ENCODE measurements around the gene LSM4.

LSM4 gene

DNA sequence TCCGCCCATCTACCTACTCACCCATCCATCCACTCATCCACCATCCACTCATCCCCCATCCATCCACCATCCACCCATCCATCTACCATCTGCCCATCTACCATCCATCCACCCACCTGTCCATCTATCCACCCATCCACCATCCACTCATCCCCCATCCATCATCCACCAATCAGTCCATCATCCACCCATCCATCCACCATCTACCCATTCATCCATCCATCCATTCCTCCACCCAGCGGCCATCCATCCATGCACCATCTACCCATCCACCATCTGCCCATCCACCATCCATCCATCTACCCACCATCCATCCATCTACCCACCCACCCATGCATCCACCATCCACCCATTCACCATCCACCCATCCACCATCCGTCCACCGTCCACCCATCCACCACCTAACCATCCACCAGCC, 27.8 kb downstream of the LSM4 start:
- Mint-ChIP-seq H3K27ac (peak overlapping the region; percentile 28 to 99 (median 94)), H3K36me3 (ENCODE audit: low read depth) (no peaks in the 10 kb centered on the region), H3K4me1 (peaks cover 23% of the 10 kb centered on the region), H3K4me3 (peak overlapping the region in 1 of 3 experiments; percentile 0), H3K9me3 (no peaks in the 10 kb centered on the region), H3K27me3 (ENCODE audit: low read depth) (no peaks in the 10 kb centered on the region)
- TF ChIP-seq, protein P1, sequence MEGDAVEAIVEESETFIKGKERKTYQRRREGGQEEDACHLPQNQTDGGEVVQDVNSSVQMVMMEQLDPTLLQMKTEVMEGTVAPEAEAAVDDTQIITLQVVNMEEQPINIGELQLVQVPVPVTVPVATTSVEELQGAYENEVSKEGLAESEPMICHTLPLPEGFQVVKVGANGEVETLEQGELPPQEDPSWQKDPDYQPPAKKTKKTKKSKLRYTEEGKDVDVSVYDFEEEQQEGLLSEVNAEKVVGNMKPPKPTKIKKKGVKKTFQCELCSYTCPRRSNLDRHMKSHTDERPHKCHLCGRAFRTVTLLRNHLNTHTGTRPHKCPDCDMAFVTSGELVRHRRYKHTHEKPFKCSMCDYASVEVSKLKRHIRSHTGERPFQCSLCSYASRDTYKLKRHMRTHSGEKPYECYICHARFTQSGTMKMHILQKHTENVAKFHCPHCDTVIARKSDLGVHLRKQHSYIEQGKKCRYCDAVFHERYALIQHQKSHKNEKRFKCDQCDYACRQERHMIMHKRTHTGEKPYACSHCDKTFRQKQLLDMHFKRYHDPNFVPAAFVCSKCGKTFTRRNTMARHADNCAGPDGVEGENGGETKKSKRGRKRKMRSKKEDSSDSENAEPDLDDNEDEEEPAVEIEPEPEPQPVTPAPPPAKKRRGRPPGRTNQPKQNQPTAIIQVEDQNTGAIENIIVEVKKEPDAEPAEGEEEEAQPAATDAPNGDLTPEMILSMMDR (IDR thresholded peaks at IDR 0.05; ENCODE audit: unreplicated experiment in 3 of 3) = no peak

DNA sequence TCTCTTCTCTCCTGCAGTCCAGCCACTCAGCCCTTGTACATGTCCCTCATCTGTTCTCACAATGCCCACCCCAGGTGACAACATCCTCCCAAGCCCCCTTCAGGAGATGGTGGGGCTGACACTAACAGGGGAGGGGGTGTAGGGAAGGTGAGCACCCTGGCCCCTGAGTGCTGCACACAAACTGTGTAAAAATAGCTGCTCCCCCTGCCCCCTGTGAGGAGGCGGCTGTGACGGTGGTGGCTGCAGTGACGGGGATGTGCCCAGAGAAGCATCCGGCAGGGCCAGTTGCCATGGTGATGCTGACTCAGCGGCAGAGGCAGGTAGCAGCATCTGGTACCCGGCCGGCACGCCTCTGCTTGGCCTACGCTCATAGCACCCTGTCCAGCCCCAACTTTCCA, 28.4 kb downstream of the LSM4 start:
- peak overlapping the region; percentile 94 to 99 (median 95) for H3K27ac Mint-ChIP-seq
- no peaks in the 10 kb centered on the region for H3K27me3 Mint-ChIP-seq (ENCODE audit: low read depth)

DNA sequence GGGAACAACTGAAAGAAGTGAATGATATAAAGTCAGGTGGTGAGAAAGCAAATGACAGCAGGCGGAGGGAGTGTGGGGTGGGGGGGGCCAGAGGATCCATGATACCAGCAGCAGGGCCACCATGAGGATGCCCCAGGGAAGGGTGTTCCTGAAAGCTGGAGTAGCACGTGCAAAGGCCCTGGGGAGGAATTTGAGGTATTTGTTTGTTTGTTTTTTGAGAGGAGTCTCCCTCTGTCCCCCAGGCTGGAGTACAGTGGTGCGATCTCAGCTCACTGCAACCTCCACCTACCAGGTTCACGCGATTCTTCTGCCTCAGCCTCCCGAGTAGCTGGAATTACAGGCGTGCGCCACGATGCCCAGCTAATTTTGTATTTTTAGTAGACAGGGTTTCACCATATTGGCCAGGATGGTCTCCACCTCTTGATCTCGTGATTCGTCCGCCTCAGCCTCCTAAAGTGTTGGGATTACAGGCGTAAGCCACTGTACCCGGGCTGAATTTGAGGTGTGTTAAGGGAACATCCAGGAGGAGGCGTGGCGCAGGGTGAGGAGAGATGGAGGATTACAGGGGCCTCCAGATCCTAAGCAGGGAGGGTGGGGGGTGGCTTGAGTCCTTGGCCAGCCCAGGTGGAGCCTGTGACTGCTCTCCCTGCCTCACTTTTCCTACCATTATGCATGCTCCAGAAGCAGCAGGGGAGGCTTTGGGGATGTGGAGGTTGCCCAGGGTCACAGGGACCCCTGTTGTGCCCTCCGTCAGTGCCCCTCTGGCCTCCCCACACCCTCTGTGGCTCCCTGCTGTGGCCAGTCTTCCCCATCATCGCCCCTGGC, 29.0 kb downstream of the LSM4 start:
- Mint-ChIP-seq H3K27ac (peak overlapping the region; percentile 94 to 99 (median 95)), H3K9me3 (no peaks in the 10 kb centered on the region), H3K4me3 (peak overlapping the region; percentile 67 to 94 (median 92)), H3K27me3 (ENCODE audit: low read depth) (no peaks in the 10 kb centered on the region), H3K36me3 (ENCODE audit: low read depth) (no peaks in the 10 kb centered on the region), H3K4me1 (peaks cover 28% of the 10 kb centered on the region)
- TF ChIP-seq, protein P1 (IDR thresholded peaks at IDR 0.05; ENCODE audit: unreplicated experiment in 3 of 3) = no peak

More for the DNA sequence above, 28.4 kb downstream of the LSM4 start:
- TF ChIP-seq, protein P1 (IDR thresholded peaks at IDR 0.05; ENCODE audit: unreplicated experiment in 3 of 3) = no peak
- peaks cover 28% of the 10 kb centered on the region for H3K4me1 Mint-ChIP-seq
- no peaks in the 10 kb centered on the region for H3K36me3 Mint-ChIP-seq (ENCODE audit: low read depth)
- peak overlapping the region in 2 of 3 experiments; percentile 26 to 48 for H3K4me3 Mint-ChIP-seq
- H3K9me3 Mint-ChIP-seq = no peaks in the 10 kb centered on the region

- TF ChIP-seq, protein P1 (IDR thresholded peaks at IDR 0.05; ENCODE audit: unreplicated experiment in 3 of 3) = no peak
- no peaks in the 10 kb centered on the region for H3K9me3 Mint-ChIP-seq
- peak overlapping the region; percentile 84 to 94 (median 92) for H3K4me3 Mint-ChIP-seq
- peaks cover 32% of the 10 kb centered on the region for H3K4me1 Mint-ChIP-seq
- no peaks in the 10 kb centered on the region for H3K36me3 Mint-ChIP-seq (ENCODE audit: low read depth)
- H3K27ac Mint-ChIP-seq = peak overlapping the region; percentile 94 to 99 (median 95)
- H3K27me3 Mint-ChIP-seq (ENCODE audit: low read depth) = no peaks in the 10 kb centered on the region
Measured at GRCh38 chr19:18292810-18293641, 29.9 kb downstream of the LSM4 start.

- H3K36me3 Mint-ChIP-seq (ENCODE audit: low read depth) = no peaks in the 10 kb centered on the region
- no peaks in the 10 kb centered on the region for H3K27me3 Mint-ChIP-seq (ENCODE audit: low read depth)
- H3K27ac Mint-ChIP-seq = peak overlapping the region; percentile 94 to 99 (median 95)
- peaks cover 33% of the 10 kb centered on the region for H3K4me1 Mint-ChIP-seq
- H3K4me3 Mint-ChIP-seq = peak overlapping the region; percentile 84 to 94 (median 92)
- no peaks in the 10 kb centered on the region for H3K9me3 Mint-ChIP-seq
- TF ChIP-seq, protein P1 (IDR thresholded peaks at IDR 0.05; ENCODE audit: unreplicated experiment in 3 of 3) = no peak
Measured at GRCh38 chr19:18292462-18292809, 30.4 kb downstream of the LSM4 start.

Data from nephron (organoid).